Kidney epithelial cell (primary cell): ENCODE data around the gene ADNP2. TPM values are rescaled to one million over a fixed set of nuclear protein-coding genes. Genes with fewer than 3 reads are reported as not detected.

Experiments
- DNase-seq: peaks from one replicate; pipeline ENCODE4 v3.0.0-alpha.2; 2010; ENCODE audit warnings: low read depth
- H3K27me3 ChIP-seq: 2 replicates; pipeline ENCODE4 v1.6.0; 2011; ENCODE audit warnings: low read length; ENCODE audit not compliant: control insufficient read depth, insufficient read depth
- H3K36me3 ChIP-seq: 2 replicates; pipeline ENCODE4 v1.5.1; 2011; ENCODE audit warnings: low read length; ENCODE audit not compliant: control insufficient read depth, insufficient read depth
- H3K4me3 ChIP-seq: 2 replicates; pipeline ENCODE4 v1.5.1; 2011; ENCODE audit warnings: low read depth, mild to moderate bottlenecking, control low read depth, low read length
- CTCF ChIP-seq: IDR thresholded peaks from 2 replicates; pipeline ENCODE4 v1.5.1; 2011; ENCODE audit warnings: mild to moderate bottlenecking, moderate library complexity, low read length, control low read depth, inconsistent platforms; ENCODE audit not compliant: insufficient read depth, poor library complexity, severe bottlenecking
- total RNA-seq: library from RNA; depleted of rRNA; stranded (reverse); fragments of >200 nt; gene quantifications from 2 replicates; pipeline ENCODE4 v1.2.3, GENCODE V29; 2015

Gene ADNP2
- 21.8 and 28.1 TPM in 2 replicates for total RNA-seq

GRCh38 chr18:80108739-80109675 is at the start of gene ADNP2:
Gene ADNP2 (plus strand): TSS chr18:80109262. CDS start chr18:80117543, 8,281 bp downstream.
- Histone ChIP-seq H3K4me3 (peak within 1 kb of the TSS; percentile 82), H3K36me3 (no peaks in the 10 kb centered on the region), H3K27me3 (no peaks in the 10 kb centered on the region)
- TF ChIP-seq CTCF = no peak
- DNase-seq = peak; percentile 72

- DNase-seq = no peak
- TF ChIP-seq CTCF = no peak
Observed at GRCh38 chr18:80059945-80060344, 49.1 kb upstream of the ADNP2 start.

GRCh38 chr18:80065705-80066104 is 43.4 kb upstream of the ADNP2 start:
- Histone ChIP-seq H3K36me3 (no peaks in the 10 kb centered on the region), H3K27me3 (no peaks in the 10 kb centered on the region), H3K4me3 (no peak overlapping the region)
- DNase-seq = no peak
- TF ChIP-seq CTCF = no peak

More at GRCh38 chr18:80059945-80060344, 49.1 kb upstream of the ADNP2 start:
- Histone ChIP-seq H3K36me3 (no peaks in the 10 kb centered on the region), H3K4me3 (no peak overlapping the region), H3K27me3 (no peaks in the 10 kb centered on the region)

GRCh38 chr18:80067321-80067720 is 41.7 kb upstream of the ADNP2 start:
- Histone ChIP-seq H3K27me3 (no peaks in the 10 kb centered on the region), H3K36me3 (no peaks in the 10 kb centered on the region), H3K4me3 (no peak overlapping the region)
- DNase-seq = no peak
- TF ChIP-seq CTCF = no peak

- no peak for TF ChIP-seq CTCF
- H3K27me3 ChIP-seq = no peaks in the 10 kb centered on the region
- no peaks in the 10 kb centered on the region for H3K36me3 ChIP-seq
- H3K4me3 ChIP-seq = no peak overlapping the region
- no peak for DNase-seq
Observed at GRCh38 chr18:80067897-80068296, 41.2 kb upstream of the ADNP2 start.
